ENCODE results near the gene SYT8. TPM values are rescaled to one million over a fixed set of nuclear protein-coding genes. Genes with fewer than 3 reads are reported as not detected.

SYT8 gene
- polyA plus RNA-seq, 1 donor from 2014 or later: not detected

DNA sequence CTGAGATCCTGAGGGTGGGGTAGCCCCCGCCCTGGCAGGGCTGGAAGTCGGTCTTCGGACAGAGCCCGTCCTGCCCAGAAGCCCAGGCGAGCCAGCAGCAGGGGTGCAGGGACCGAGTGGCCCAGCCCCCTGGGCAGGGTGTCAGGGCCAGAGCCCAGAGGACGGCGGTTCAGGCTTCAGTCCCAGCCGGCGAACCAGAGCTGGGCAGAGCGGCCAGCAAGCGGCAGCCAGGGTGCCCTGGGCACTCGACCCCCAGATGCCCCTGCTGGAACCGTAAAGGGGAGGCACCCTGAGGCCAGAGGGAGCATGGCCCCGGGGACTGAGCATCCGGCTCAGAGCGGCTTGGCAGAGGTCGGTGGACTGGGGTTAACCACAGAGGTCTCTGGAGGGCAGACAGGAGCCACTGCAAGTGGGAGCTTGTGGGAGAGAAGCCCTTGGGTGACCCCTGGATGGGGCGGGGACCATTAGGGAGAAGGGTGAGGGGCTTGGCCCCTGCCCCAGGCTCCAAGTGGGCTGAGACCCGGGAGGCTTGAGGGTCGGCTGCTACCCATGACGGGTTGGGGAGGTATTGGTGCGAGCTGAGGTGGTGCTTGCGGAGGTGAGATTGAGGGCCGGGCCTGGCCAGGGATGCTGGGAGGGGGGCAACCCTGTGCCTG, 34.0 kb downstream of the SYT8 start:
- H3F3A ChIP-seq (ENCODE audit: insufficient read depth, low read length, poor library complexity, severe bottlenecking): no peaks in the 10 kb centered on the region
- no peak overlapping the region for H3K4me2 ChIP-seq (ENCODE audit: low read length)
- H3K27me3 ChIP-seq (ENCODE audit: insufficient read depth, low read depth, low read length): no peaks in the 10 kb centered on the region
- H3K4me3 ChIP-seq (ENCODE audit: low read length): no peak overlapping the region
- H3K9me3 ChIP-seq (ENCODE audit: low read length): no peaks in the 10 kb centered on the region
- H3K9me2 ChIP-seq (ENCODE audit: insufficient read depth, low read length): no peaks in the 10 kb centered on the region
- no peaks in the 10 kb centered on the region for H3K36me3 ChIP-seq (ENCODE audit: insufficient read depth, low read length)
- H3K79me2 ChIP-seq (replicated peaks; ENCODE audit: insufficient read depth, low read length): no peaks in the 10 kb centered on the region
- TF ChIP-seq EZH2 (IDR thresholded peaks at IDR 0.05; ENCODE audit: borderline replicate concordance, insufficient read depth, low read length, poor library complexity, severe bottlenecking) (no peak), TAF1 (IDR thresholded peaks at IDR 0.05; ENCODE audit: low read depth) (no peak), RAD21 (conservative IDR thresholded peaks at IDR 0.05) (no peak), MXI1 (conservative IDR thresholded peaks at IDR 0.05; ENCODE audit: poor library complexity, severe bottlenecking) (no peak), SMC3 (conservative IDR thresholded peaks at IDR 0.05; ENCODE audit: poor library complexity) (no peak), POLR2AphosphoS5 (IDR thresholded peaks at IDR 0.05) (no peak), EP300 (conservative IDR thresholded peaks at IDR 0.05; ENCODE audit: poor library complexity, severe bottlenecking) (no peak)
- TF ChIP-seq, protein P1, sequence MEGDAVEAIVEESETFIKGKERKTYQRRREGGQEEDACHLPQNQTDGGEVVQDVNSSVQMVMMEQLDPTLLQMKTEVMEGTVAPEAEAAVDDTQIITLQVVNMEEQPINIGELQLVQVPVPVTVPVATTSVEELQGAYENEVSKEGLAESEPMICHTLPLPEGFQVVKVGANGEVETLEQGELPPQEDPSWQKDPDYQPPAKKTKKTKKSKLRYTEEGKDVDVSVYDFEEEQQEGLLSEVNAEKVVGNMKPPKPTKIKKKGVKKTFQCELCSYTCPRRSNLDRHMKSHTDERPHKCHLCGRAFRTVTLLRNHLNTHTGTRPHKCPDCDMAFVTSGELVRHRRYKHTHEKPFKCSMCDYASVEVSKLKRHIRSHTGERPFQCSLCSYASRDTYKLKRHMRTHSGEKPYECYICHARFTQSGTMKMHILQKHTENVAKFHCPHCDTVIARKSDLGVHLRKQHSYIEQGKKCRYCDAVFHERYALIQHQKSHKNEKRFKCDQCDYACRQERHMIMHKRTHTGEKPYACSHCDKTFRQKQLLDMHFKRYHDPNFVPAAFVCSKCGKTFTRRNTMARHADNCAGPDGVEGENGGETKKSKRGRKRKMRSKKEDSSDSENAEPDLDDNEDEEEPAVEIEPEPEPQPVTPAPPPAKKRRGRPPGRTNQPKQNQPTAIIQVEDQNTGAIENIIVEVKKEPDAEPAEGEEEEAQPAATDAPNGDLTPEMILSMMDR (IDR thresholded peaks at IDR 0.05; ENCODE audit: poor library complexity, severe bottlenecking): no peak
- TF ChIP-seq, protein P2, sequence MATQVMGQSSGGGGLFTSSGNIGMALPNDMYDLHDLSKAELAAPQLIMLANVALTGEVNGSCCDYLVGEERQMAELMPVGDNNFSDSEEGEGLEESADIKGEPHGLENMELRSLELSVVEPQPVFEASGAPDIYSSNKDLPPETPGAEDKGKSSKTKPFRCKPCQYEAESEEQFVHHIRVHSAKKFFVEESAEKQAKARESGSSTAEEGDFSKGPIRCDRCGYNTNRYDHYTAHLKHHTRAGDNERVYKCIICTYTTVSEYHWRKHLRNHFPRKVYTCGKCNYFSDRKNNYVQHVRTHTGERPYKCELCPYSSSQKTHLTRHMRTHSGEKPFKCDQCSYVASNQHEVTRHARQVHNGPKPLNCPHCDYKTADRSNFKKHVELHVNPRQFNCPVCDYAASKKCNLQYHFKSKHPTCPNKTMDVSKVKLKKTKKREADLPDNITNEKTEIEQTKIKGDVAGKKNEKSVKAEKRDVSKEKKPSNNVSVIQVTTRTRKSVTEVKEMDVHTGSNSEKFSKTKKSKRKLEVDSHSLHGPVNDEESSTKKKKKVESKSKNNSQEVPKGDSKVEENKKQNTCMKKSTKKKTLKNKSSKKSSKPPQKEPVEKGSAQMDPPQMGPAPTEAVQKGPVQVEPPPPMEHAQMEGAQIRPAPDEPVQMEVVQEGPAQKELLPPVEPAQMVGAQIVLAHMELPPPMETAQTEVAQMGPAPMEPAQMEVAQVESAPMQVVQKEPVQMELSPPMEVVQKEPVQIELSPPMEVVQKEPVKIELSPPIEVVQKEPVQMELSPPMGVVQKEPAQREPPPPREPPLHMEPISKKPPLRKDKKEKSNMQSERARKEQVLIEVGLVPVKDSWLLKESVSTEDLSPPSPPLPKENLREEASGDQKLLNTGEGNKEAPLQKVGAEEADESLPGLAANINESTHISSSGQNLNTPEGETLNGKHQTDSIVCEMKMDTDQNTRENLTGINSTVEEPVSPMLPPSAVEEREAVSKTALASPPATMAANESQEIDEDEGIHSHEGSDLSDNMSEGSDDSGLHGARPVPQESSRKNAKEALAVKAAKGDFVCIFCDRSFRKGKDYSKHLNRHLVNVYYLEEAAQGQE (IDR thresholded peaks at IDR 0.05; ENCODE audit: borderline replicate concordance): no peak
- H2AFZ ChIP-seq (ENCODE audit: low read depth, low read length): no peak overlapping the region
- H3K27ac ChIP-seq (ENCODE audit: low read length): no peak overlapping the region
- no peak overlapping the region for H3K9ac ChIP-seq (ENCODE audit: low read length)
- H4K20me1 ChIP-seq (ENCODE audit: insufficient read depth): no peaks in the 10 kb centered on the region

DNA sequence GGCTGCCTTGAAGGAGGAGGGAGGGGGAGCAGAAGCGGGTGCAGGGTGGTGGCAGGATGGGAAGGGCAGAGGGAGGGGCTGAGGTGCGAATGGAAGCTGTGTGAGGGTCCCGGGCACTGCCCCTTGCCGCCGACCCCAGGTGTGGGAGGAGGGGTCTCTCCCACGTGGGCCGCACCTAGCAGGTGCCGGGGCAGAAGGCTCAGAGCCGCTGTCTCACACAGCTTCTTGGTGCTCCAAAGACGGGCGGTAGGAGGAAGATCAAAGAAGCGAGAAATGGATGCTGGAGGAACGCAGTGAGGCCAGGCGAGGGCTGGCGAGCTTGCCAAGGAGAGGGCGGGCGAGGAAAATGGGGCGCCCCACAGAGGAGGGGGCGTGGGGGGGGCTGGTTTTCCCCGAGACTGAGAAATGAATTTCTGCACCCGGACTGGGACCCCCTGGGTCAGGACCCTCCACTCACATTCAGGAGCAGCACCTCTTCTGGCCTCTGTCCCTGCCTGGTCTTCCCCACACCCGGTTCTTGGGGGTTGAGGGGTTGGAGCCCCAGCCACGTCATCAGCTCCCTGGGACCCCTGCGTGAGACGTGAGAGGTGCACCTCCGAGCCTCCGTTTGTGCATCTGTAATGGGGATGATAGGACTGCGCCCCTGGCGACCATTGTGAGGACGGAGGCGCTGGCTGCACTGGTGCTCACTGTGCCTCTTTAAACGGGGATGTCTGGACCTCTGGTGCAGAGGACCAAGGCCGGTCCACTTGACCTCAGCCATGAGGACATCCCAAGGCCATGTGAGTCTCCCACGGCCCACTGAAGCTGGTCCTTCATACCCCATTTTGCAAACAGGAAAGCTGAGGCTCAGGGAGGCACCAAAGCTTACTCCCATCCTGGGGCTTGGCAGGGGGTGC, 34.9 kb downstream of the SYT8 start:
- Histone ChIP-seq H3K9ac (ENCODE audit: low read length) (no peak overlapping the region), H3F3A (ENCODE audit: insufficient read depth, low read length, poor library complexity, severe bottlenecking) (no peaks in the 10 kb centered on the region), H3K9me2 (ENCODE audit: insufficient read depth, low read length) (no peaks in the 10 kb centered on the region), H2AFZ (ENCODE audit: low read depth, low read length) (no peak overlapping the region), H3K79me2 (replicated peaks; ENCODE audit: insufficient read depth, low read length) (no peaks in the 10 kb centered on the region), H3K36me3 (ENCODE audit: insufficient read depth, low read length) (no peaks in the 10 kb centered on the region), H4K20me1 (ENCODE audit: insufficient read depth) (no peaks in the 10 kb centered on the region), H3K4me3 (ENCODE audit: low read length) (no peak overlapping the region), H3K27me3 (ENCODE audit: insufficient read depth, low read depth, low read length) (no peaks in the 10 kb centered on the region), H3K4me2 (ENCODE audit: low read length) (no peak overlapping the region), H3K27ac (ENCODE audit: low read length) (no peak overlapping the region), H3K9me3 (ENCODE audit: low read length) (no peaks in the 10 kb centered on the region)
- no peak for TF ChIP-seq MXI1 (conservative IDR thresholded peaks at IDR 0.05; ENCODE audit: poor library complexity, severe bottlenecking)
- TF ChIP-seq SMC3 (conservative IDR thresholded peaks at IDR 0.05; ENCODE audit: poor library complexity): no peak
- TF ChIP-seq EP300 (conservative IDR thresholded peaks at IDR 0.05; ENCODE audit: poor library complexity, severe bottlenecking): no peak
- TF ChIP-seq POLR2AphosphoS5 (IDR thresholded peaks at IDR 0.05): no peak
- TF ChIP-seq, protein P2 (IDR thresholded peaks at IDR 0.05; ENCODE audit: borderline replicate concordance): no peak
- TF ChIP-seq RAD21 (conservative IDR thresholded peaks at IDR 0.05): no peak
- no peak for TF ChIP-seq TAF1 (IDR thresholded peaks at IDR 0.05; ENCODE audit: low read depth)
- TF ChIP-seq EZH2 (IDR thresholded peaks at IDR 0.05; ENCODE audit: borderline replicate concordance, insufficient read depth, low read length, poor library complexity, severe bottlenecking): no peak
- TF ChIP-seq, protein P1 (IDR thresholded peaks at IDR 0.05; ENCODE audit: poor library complexity, severe bottlenecking): no peak

All from neural cell (in vitro differentiated cells).